Measurements from ENCODE around the gene NKAIN2. TPM values are rescaled to one million over a fixed set of nuclear protein-coding genes. Genes with fewer than 3 reads are reported as not detected.

Gene NKAIN2
- total RNA-seq, 2 donors from 2014 or later = 0.31 to 2.3 TPM

- Histone ChIP-seq H3K4me3 (no peak overlapping the region), H3K27ac (no peak overlapping the region), H3K9me3 (no peaks in the 10 kb centered on the region), H3K27me3 (no peaks in the 10 kb centered on the region), H3K4me1 (no peaks in the 10 kb centered on the region), H3K36me3 (no peaks in the 10 kb centered on the region)
- no peak for DNase-seq (ENCODE audit: low spot score)
- TF ChIP-seq, protein P1, sequence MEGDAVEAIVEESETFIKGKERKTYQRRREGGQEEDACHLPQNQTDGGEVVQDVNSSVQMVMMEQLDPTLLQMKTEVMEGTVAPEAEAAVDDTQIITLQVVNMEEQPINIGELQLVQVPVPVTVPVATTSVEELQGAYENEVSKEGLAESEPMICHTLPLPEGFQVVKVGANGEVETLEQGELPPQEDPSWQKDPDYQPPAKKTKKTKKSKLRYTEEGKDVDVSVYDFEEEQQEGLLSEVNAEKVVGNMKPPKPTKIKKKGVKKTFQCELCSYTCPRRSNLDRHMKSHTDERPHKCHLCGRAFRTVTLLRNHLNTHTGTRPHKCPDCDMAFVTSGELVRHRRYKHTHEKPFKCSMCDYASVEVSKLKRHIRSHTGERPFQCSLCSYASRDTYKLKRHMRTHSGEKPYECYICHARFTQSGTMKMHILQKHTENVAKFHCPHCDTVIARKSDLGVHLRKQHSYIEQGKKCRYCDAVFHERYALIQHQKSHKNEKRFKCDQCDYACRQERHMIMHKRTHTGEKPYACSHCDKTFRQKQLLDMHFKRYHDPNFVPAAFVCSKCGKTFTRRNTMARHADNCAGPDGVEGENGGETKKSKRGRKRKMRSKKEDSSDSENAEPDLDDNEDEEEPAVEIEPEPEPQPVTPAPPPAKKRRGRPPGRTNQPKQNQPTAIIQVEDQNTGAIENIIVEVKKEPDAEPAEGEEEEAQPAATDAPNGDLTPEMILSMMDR (IDR thresholded peaks at IDR 0.05) = no peak
Measured at GRCh38 chr6:124660185-124660584, 856.5 kb downstream of the NKAIN2 start.

DNA sequence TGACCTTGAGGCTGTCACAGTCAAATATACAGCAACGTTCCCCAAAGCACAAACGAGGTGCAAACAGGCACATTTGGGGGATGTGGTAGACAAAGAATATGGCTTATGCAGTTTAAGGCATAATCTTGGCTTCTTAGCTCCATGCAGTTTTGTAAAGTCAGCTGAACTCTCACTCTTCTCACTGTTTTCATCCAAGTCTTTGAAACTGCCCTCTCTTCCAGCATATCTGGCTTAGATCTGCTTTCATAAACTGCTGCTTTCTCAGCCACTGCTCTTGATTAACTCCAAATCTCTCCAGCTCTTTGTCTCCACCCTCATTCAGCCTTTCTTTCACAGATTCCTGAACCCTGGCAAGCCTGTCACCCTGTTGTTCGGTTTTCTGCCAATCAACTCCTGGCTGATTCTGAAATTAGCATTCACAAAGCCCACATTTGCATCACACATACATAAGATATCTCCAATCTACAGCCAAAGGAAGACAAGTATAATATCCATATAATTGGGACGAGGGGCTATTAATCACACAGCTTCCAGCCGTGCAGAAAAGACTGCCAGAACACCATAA is 857.5 kb downstream of the NKAIN2 start:
- H3K27ac ChIP-seq = no peak overlapping the region
- H3K27me3 ChIP-seq = no peaks in the 10 kb centered on the region
- no peak for DNase-seq (ENCODE audit: low spot score)
- H3K36me3 ChIP-seq = no peaks in the 10 kb centered on the region
- H3K9me3 ChIP-seq = no peaks in the 10 kb centered on the region
- H3K4me1 ChIP-seq = no peaks in the 10 kb centered on the region
- no peak overlapping the region for H3K4me3 ChIP-seq
- TF ChIP-seq, protein P1 (IDR thresholded peaks at IDR 0.05) = no peak

DNA sequence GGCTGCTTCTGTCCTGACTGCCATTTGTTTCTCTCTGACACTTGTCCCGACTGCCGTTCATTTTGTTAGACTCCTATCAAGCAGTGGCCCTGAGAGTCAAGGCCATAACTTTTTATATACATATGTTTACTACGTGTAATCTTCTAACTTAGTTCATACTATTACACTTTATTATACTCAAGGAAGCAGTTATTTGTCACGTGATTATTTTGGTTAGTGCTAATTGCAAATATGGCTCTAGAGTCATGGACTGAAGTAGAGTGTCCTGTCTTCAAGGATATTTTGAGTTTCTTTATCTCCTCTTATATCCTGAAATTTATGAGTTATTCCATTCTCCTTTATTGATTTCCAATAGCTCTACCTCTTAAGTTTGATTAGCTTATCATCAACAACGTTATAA is 864.4 kb downstream of the NKAIN2 start:
- H3K4me3 ChIP-seq = no peak overlapping the region
- H3K9me3 ChIP-seq = peaks cover 0 to 6% of the 10 kb centered on the region in 2 donors
- no peak overlapping the region for H3K27ac ChIP-seq
- no peaks in the 10 kb centered on the region for H3K27me3 ChIP-seq
- H3K36me3 ChIP-seq = no peaks in the 10 kb centered on the region
- no peak for DNase-seq (ENCODE audit: low spot score)
- no peaks in the 10 kb centered on the region for H3K4me1 ChIP-seq
- TF ChIP-seq, protein P1 (IDR thresholded peaks at IDR 0.05) = no peak

- H3K27ac ChIP-seq = no peak overlapping the region
- H3K36me3 ChIP-seq = no peaks in the 10 kb centered on the region
- H3K4me1 ChIP-seq = no peaks in the 10 kb centered on the region
- H3K9me3 ChIP-seq = peaks cover 0 to 24% of the 10 kb centered on the region in 2 donors
- TF ChIP-seq, protein P1 (IDR thresholded peaks at IDR 0.05) = no peak
- no peaks in the 10 kb centered on the region for H3K27me3 ChIP-seq
- no peak for DNase-seq (ENCODE audit: low spot score)
- no peak overlapping the region for H3K4me3 ChIP-seq
Measured at GRCh38 chr6:124669713-124670480, 866.2 kb downstream of the NKAIN2 start.

GRCh38 chr6:124670801-124671200 is 867.1 kb downstream of the NKAIN2 start:
- H3K4me3 ChIP-seq = no peak overlapping the region
- no peak for DNase-seq (ENCODE audit: low spot score)

More at GRCh38 chr6:124670801-124671200, 867.1 kb downstream of the NKAIN2 start:
- Histone ChIP-seq H3K27ac (no peak overlapping the region), H3K9me3 (peaks cover 0 to 24% of the 10 kb centered on the region in 2 donors), H3K4me1 (no peaks in the 10 kb centered on the region), H3K27me3 (no peaks in the 10 kb centered on the region), H3K36me3 (no peaks in the 10 kb centered on the region)
- TF ChIP-seq, protein P1 (IDR thresholded peaks at IDR 0.05) = no peak
